Measurements from ENCODE around the gene MTF1.

The MTF1 gene

DNA sequence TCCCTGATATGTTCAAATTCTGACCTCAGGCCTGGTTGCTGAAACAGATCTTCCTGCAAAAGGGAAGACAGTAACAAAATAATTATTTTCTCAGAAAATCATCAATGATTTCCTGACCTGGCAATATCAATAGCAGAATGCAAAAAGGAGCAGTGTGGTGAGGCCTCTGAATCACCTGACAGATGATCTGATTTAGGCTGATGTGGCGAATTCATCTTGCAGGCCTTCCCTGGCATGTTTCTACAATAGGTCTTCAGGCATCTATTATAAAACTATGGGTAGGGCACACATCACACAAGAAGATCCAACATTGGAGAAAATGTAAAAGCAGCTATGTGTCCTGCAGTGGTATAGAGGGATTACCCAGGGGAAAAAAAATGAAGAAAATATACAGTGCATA is 7.1 kb upstream of the MTF1 start:
- no peak for DNase-seq

GRCh38 chr1:37865348-37866120 is 6.1 kb upstream of the MTF1 start:
- no peak for DNase-seq

- no peak for DNase-seq
Observed at GRCh38 chr1:37862330-37862729, 2.9 kb upstream of the MTF1 start.

DNA sequence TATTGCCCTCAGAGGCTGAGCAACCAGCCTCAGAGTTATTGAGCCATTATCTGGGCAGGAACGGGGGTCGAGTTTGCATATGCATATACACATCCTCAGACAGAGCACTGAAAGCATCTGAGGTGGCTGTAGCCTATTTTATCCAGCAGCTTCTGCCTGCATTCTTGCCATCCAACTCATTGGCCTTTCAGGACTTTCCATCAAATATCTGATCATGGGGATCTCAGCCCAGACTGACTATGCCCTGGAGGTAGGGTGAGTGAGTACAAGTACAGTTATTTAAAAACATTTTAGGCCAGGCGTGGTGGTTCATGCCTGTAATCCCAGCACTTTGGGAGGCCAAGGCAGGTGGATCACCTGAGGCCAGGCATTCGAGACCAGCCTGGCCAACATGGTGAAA is 1.8 kb upstream of the MTF1 start:
- DNase-seq = no peak

GRCh38 chr1:37860346-37860666 is 914 bp upstream of the MTF1 start:
- no peak for DNase-seq

DNA sequence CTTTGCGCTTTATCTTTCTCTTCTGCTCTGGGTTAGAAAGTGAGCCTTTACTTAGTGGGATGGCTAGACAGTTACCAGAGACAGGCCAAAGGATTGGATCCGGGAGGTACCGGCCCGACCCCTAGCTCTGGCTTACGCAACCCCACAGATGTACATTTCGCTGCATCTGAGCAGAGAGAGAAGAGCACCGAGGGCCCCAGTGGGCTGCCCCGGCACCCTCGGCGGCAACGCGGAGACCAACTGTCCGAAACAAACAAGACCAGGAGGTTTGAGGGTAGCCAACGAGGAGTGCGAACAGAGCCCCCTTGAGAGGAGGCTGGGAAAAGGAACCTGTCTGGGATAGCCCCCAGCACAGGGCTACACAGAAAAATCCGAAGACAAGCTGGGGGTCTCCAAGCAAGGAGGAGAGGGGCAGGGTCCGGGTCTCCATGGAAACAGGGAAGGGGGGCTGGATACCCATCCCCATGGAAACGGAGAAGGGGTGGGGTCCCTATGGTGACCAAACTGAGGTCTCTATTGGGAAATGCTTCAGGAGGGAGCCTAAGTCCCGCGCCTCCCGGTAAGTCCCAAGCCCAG is 373 bp downstream of the MTF1 start:
- no peak for DNase-seq

- DNase-seq = no peak
Observed at GRCh38 chr1:37854406-37854805, 5.0 kb downstream of the MTF1 start.

DNA sequence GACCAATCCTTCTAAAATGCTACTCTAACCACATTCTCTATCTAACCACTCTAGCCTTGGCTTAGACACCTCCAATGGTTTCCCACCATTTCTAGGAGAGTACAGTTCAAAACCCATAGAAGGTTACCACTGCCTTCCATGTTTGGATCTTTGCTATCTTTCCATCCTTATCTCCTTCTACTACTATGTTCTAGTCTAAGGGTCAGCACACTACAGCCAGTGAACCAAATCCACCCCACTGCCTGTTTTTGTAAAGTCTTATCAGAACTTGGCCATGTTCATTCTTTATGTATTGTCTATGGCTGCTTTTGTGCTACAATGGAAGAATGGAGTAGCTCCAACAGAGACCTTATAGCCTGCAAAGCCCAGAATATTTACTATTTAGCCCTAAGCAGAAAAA is 6.2 kb downstream of the MTF1 start:
- no peak for DNase-seq

- no peak for DNase-seq
Observed at GRCh38 chr1:37851782-37852210, 7.6 kb downstream of the MTF1 start.

DNA sequence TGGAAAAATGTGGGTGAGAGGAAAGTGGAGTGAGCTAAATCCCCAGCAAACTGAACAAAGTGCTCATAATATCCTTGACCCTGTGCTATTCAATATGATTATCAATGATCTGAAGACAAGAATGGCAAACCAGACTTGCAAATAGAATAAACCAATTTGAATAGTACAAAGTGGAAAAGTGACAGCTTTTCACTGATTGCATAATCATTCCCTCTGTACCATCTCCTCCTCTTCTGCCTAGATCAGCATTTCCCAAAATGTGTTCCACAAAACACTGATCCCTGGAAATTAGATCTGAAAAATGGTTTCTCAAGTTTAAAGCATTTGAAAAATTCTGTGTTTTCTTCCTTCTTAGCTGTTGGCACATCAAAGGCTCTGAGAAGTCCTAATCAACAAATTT is 8.1 kb downstream of the MTF1 start:
- DNase-seq = no peak

GRCh38 chr1:37850352-37850955 is 8.9 kb downstream of the MTF1 start:
- no peak for DNase-seq

DNA sequence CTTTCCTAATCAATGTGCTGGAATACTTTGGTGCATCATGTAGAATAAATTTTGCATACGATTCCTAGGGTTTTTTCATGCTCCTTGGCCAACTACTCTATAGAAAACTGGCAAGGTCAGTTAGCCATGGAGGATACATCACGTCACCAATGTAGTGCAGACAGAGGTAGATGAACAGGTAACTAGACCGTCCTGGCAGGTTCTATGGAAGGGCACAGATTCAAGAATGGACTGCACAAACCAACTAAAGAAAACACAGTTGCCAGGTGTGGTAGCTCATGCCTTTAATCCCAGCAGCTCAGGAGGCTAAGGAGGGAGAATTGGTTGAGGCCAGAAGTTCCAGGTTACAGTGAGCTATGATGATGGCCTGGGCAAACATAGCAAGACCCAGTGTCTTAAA is 9.9 kb downstream of the MTF1 start:
- no peak for DNase-seq

DNA sequence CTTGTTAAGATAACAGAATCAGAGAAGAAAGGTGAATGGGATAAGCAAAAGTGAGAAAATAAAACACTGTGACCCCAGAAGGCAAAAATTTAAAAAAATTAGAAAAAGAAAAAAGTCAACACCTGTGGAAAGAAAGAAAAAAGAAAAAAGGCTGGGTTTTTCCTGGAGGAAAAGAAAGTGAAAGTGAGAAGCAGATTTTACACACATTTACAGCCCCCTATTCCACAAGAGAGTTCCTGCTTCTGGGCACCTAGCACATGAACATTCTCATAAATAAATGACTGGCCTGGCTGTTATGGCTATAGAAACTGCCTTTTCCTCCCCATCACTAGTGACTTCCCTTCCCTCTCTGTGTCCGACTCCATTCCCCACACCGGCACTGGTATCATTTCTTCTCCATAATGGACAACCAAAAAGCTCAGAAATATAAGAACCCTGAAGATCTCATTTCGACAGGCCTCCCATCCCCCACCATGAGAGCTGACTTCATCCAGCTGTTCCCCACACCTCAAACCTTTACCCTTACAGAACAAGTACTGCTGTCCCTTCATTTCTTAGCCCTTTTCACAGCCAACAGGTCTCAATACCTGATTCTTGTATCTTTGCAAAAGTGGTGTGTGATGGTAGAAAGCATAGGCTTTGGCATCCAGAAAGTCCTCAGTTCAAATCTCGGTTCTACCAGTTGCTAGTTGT is 12.6 kb downstream of the MTF1 start:
- DNase-seq = no peak

- no peak for DNase-seq
Observed at GRCh38 chr1:37845786-37846185, 13.6 kb downstream of the MTF1 start.

DNA sequence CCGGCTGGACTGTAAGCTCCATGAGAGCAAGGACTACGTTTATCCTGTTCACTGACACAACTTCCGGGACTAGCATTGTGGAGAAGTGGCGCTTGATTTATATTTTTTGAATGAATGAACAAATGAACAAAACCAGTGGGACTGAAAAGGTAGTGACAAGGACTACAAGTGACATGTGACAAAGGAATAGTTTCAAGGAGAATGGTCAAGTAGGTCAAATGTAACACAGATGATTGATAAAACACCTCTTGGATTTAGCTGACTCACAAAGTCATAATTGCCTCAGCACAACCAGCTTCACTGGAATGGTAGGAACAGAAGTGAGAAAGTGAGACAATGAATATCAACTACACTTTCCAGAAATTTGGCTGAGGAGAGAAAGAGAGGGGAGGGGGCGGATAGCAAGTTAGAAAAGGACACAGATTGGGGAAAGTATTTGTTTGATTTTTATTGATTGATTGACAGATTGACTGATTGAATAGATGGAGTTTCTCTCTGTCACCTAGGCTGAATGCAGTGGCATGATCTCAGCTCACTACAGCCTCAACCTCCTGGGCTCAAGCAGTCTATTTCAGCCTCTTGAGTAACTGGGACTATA is 14.2 kb downstream of the MTF1 start:
- DNase-seq = no peak

DNA sequence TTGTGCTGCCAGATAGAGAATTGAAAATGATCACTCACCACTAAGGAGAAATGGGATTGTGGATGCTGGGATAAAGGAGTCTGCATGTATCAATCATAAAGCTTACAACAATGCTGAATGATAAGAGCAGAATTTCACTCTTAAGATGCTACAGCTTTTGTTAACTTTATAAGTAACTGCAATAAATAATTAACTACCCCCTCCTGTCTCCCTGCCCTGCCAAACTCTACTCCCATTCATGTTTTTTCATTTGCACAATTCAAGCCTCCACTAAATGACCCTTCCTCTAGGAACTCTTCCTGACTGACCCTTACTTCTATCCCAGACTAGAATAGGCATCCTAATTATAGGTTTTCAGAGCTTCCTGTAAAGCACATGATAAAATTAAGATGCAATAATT is 14.9 kb downstream of the MTF1 start:
- no peak for DNase-seq

DNA sequence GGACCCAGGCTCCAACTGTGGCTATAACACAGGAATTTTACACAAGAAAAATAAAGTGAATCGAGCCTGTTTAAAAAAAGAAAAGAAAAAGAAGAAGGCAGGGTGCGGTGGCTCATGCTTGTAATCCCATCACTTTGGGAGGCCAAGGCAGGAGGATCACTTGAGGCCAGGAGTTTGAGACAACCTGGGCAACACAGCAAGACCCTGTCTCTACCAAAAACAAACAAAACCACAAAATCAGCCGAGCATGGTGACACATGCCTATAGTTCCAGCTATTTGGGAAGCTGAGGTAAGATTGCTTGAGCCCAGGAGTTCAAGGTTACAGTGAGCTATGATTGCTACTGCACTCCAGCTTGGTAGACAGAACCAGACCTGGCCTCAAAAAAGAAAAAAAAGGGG is 17.7 kb downstream of the MTF1 start:
- DNase-seq = no peak

GRCh38 chr1:37840711-37841110 is 18.7 kb downstream of the MTF1 start:
- no peak for DNase-seq

DNA sequence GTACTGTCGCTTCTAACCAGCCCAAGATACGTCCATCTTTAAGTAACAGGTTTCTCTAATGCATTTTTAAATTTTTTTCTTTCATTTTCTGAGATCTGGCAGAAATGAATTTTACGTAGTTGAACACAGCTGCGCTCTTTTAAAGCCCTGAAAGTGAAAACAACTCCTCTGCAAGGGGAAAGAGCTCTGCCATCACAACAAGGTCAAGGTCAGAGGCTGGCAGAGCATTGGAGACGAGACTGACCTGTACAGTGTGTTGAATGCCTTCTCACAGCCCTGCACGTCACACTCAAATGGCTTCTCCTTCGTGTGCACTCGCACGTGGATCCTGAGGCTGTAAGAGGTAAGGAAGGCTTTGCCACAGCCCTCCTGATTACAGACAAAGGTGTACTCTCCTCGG is 19.7 kb downstream of the MTF1 start:
- no peak for DNase-seq

DNA sequence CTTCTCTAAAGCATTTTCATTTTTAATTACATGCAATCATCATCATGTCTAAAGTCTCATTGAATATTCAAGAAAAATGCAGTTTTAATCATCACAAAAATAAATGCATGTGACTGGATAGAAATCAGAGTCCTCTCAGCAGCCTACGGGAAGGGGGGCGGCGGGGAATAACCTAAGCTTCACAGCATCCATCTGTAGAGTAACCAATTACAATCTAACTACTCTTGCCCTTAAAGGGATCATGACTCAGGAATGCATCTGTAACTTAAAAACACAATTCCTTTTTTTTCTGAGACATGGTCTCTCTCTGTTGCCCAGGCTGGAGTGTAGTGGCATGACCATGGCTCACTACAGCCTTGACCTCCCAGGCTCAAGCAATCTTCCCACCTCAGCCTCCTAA is 22.6 kb downstream of the MTF1 start:
- no peak for DNase-seq

GRCh38 chr1:37831809-37832208 is 27.6 kb downstream of the MTF1 start:
- DNase-seq = no peak

- no peak for DNase-seq
Observed at GRCh38 chr1:37831109-37831508, 28.3 kb downstream of the MTF1 start.

GRCh38 chr1:37828410-37829074 is 30.9 kb downstream of the MTF1 start:
- no peak for DNase-seq

Data from NCI-H1048 (cell line).